Stimulated activated CD8-positive, alpha-beta memory T cell treated with anti-CD3 and anti-CD28 coated beads, Interleukin-15, amount 100 ng/mL, for 48 hours (primary cell): ENCODE data around the gene GTPBP2.
"Not testable (repeated sequence)": the region's sequence is repeated elsewhere in the genome, so short reads cannot be mapped to it uniquely, and the experiment has no call there.

ENCODE experiments used
- DNase-seq, 2 donors: peaks; one replicate each; pipeline ENCODE4 v3.0.0-alpha.2; 2020; ENCODE audit warnings: low read depth in 2 of 2

The GTPBP2 gene

GRCh38 chr6:43662948-43663347 lies 33.9 kb upstream of the GTPBP2 start:
- not testable (repeated sequence) for DNase-seq

- DNase-seq: no peak
These were observed 29.1 kb upstream of the GTPBP2 start for GRCh38 chr6:43658161-43658560.

- DNase-seq: no peak
These were observed 28.2 kb upstream of the GTPBP2 start for GRCh38 chr6:43657221-43657802.

- not testable (repeated sequence) for DNase-seq
These were observed 23.8 kb upstream of the GTPBP2 start for GRCh38 chr6:43652822-43653221.

GRCh38 chr6:43648248-43648647 lies 19.2 kb upstream of the GTPBP2 start:
- DNase-seq: no peak

- no peak for DNase-seq
These were observed 18.5 kb upstream of the GTPBP2 start for GRCh38 chr6:43647613-43648012.

DNA sequence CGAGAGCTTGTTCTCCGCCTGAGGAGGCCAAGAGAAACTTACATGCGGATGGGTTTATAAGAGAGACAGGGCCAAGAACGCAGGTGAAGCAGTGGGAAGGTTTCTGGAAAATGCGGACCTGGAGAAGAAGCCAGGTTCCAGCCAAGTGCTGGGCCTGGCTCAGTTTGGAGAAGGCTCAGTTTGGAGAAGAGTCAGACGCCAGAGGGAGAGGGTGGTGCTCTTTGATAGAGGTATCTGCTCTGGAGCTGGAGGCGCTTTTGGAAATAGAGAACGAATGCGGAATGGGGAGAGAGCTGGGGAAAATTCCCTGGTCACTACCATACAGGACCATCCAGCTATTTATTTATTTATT lies 16.5 kb upstream of the GTPBP2 start:
- no peak for DNase-seq

DNA sequence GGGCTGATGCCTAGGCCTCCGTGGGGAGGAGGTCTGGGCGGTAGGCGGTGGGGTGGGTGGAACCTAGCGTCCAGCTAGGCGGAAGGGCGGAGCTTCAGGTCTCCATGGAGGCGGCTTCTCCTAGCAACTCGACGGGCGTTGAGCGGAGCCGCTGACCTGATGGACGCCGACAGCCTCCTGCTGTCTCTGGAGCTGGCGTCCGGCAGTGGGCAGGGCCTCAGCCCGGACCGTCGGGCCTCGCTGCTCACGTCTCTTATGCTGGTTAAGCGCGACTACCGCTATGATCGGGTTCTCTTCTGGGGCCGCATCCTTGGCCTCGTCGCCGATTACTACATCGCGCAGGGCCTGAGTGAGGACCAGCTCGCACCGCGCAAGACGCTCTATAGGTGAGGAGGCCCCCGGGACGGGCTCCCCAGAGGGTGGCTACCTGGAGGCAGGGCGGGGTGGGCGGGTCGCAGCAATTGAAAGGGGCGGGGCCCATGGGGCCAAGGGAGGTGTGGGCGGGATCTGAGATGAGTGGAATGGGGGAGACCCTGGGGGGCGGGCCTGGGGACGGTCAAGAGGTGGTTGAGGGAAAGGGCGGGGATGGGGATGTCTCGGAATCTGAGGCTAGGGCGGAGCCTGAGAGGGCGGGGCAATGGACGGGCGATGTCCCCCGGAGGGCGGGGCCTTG lies 16.0 kb upstream of the GTPBP2 start, which contains the start of gene RSPH9:
TSS of gene RSPH9 (plus strand) at position 97 of the 673 bp plus-strand sequence. CDS start at position 160, 63 bp downstream.
- peak in 1 of 2 donors; percentile 58 for DNase-seq

DNA sequence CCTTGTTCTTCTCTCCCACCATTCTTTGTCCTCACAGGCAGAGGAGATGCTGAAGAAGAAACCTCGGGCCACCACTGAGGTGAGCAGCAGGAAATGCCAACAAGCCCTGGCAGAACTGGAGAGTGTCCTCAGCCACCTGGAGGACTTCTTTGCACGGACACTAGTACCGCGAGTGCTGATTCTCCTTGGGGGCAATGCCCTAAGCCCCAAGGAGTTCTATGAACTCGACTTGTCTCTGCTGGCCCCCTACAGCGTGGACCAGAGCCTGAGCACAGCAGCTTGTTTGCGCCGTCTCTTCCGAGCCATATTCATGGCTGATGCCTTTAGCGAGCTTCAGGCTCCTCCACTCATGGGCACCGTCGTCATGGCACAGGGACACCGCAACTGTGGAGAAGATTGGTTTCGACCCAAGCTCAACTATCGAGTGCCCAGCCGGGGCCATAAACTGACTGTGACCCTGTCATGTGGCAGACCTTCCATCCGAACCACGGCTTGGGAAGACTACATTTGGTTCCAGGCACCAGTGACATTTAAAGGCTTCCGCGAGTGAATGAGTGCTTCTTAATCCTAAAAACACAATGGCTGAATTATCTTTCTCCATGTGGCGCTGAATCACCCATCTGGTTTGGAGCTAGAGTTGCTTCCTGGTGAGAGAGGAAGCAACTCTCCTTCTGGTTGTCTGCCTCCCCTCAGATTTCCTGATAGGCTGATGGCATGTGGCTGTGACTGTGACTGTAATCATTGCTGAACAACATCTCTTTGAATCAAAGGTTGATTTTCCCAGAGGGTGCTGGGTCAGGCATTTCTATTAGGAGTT lies 11.1 kb upstream of the GTPBP2 start:
- DNase-seq: no peak

GRCh38 chr6:43636308-43636659 lies 7.2 kb upstream of the GTPBP2 start:
- DNase-seq: no peak

DNA sequence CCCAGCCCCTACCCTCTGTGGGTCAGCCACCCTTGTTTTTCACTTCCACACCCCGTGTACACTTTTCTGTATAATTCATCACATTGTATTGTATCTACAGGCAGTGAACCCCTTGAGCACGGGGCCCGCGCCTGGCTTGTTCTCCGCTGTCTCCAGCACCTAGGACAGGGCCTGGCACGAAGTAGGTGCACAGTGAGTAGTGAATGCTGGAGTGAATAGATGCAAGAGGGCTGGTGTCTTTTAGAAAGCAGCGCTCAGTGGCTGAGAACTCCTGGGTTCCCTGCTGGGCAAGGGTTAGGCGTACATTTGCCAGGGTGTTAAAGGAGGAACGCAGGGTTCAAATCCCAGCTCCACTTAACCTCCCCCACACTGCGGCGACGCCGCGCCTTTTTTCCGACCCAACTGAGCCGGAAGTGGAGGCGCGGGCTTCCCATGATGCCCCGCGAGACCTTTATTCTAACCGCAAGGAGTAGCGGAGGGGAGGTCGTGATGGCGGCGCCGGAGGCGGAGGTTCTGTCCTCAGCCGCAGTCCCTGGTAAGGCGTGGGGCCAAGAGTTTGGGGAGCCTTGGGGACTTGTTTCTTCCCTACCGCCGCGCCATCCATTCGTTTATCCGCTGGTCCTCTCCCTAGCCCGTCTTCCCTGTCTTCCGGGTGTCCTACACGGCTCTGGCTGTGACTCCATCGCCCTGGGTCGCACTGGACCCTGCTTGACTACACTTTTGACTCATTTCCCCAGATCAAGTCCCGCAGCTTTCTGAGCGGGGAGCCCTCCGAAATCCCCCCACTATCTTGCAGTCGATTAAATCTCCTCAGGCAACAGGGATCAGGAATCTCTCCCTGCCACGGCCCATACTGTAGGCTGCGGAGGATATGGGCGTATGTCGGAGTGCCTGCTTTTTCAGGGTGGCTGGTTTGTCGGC lies 6.6 kb upstream of the GTPBP2 start, which contains the start of gene MAD2L1BP:
TSS of gene MAD2L1BP (plus strand) at position 454 of the 921 bp plus-strand sequence. CDS start at position 490, 36 bp downstream.
- DNase-seq: peak; percentile 80 to 82

- no peak for DNase-seq
These were observed 5.7 kb upstream of the GTPBP2 start for GRCh38 chr6:43634702-43635303.

DNA sequence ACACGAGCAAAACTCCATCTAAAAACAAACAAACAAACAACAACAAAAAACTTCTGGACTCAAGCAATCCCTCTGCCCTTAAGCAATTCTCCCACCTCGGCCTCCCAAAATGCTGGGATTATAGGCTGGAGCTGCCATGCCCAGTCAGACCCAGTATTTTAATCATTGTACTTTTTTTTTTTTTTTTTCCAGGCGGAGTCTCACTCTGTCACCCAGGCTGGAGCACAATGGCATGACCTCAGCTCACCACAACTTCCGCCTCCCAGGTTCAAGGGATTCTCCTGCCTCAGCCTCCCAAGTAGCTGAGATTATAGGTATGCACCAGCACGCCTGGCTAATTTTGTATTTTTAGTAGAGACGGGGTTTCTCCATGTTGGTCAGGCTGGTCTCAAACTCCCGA lies 3.9 kb upstream of the GTPBP2 start:
- not testable (repeated sequence) for DNase-seq

DNA sequence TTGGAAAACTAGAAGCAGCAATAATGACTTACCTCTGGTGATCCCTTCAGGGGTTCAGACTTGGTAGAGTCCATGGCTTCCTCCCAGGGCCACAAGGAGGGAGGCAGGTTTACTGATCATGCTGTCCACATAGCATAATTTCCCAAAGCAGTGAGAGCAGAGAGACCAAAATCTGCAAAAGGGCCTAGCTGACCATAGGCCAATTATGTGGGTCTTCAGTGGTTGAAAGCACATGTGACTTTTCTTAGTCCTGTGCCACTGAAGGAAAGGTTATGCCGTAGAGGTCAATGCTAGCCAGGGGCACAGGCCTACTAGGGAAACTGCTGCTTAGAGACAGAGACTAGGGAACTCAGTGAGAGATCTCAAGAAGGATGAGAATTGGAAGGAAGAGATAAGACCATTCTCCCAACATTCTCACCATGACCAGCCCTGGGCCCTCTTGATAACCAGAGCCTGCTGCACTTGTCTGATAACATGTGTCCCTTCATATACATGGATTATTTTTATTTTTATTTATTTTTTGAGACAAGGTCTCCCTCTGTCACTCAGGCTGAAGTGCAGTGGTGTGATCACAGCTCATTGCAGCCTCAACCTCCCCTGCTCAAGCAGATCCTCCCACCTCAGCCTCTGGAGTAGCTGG lies 2.0 kb upstream of the GTPBP2 start:
- DNase-seq: no peak

GRCh38 chr6:43629505-43630300 lies 639 bp upstream of the GTPBP2 start:
- DNase-seq: peak; percentile 87 to 91

DNA sequence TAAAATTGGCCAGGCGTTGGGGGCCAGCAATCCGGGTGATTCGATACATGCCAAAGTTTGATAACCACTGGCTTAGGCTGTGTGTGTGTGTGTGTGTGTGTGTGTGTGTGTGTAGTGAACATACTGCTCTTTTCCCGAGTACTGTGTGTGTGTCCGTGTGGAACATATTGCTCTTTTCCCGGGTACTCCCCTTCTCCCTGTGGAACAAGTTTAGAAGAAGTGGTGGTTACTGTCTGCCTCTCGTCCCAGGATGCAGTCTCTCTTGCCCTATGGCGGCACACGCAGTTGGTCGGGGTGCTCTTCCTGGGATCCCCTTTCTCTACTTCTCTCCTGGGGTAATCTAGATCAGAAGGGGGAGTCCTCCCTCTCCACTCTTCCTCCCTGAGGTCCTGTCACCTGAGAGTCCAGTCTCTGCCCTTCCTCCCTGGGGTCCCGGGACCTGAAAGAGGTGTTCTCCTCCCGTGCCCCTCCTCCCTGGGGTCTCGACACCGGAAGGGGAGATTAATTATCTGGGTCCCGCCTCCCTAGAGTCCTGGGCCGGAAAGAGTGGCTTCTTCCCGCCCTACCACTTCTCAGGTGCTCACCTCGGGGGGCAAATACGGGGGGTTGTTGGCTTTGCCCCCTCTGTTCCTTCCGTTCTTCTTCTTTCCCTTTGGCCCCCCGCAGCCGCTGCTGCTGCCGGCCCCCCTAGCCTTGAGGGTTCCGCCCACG lies 516 bp downstream of the GTPBP2 start:
- DNase-seq: peak in 1 of 2 donors; percentile 22

DNA sequence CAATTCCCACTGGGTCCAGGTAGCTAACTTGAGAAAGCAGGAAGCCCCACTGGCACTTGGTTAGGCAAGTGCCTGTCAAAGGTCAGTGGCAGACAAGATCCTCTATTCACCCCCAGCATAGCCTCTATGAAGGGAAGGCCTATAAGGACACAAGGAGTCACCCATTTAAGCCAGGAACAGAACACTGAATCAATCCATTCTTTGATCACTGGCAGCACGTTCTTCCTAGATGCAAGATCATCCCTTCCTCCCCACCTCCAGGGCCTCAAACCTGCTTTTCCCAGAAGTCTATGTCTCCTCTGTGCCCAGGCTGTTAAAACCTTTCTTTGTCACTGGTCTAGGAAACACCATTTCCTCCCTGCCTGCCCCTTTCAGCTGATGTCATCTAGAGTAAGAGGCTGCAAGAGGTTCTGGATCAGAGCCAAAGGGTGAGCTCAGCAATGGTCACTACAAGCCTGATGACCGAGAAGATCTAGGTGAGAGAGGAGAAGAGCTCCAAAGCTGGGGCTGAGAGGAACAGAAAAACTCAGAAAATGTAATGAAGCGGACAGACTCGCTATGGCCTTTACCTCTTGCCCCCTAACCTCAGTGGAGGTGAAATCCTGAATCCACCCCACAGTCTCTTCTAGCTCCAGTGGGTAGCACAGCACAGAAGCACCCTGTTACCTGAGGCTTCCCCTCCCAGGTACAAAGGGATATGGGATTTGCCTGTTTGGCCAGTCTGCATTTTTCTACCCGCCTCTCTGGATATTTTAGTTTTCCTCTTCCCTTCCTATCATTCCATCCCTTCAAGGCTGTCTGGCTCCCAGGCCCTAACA lies 1.8 kb downstream of the GTPBP2 start:
- no peak for DNase-seq

GRCh38 chr6:43625393-43625992 lies 3.6 kb downstream of the GTPBP2 start:
- no peak for DNase-seq
